AG04449 (cell line): ENCODE measurements around the gene NRG2.

Source experiments
- CTCF ChIA-PET: fragments of 350-600 bp; formaldehyde crosslinking; extraction: SDS; loops from one replicate; lab custom pipeline; 2021; ENCODE audit warnings: antibody characterized with exemption; lab: Yijun Ruan, JAX
- POLR2A ChIA-PET: fragments of 400-600, 350-600 bp; formaldehyde crosslinking; extraction: SDS; loops from one replicate; lab custom pipeline; 2020; ENCODE audit warnings: antibody characterized with exemption, inconsistent platforms; lab: Yijun Ruan, JAX
- DNase-seq: peaks from one replicate; pipeline ENCODE4 v3.0.0-alpha.2; 2010; ENCODE audit warnings: low read depth, low spot score
- H3K4me3 ChIP-seq: 2 replicates; pipeline ENCODE4 v1.5.1; 2011; ENCODE audit warnings: low read depth, mild to moderate bottlenecking, control low read depth, low read length
- CTCF ChIP-seq: IDR thresholded peaks from one replicate; pipeline ENCODE4 v1.5.1; 2011; ENCODE audit warnings: mild to moderate bottlenecking, moderate library complexity, low read length, control low read depth, inconsistent platforms; ENCODE audit not compliant: insufficient read depth; ENCODE audit errors: missing control alignments

The NRG2 gene

GRCh38 chr5:139888370-139888769 is 154.7 kb downstream of the NRG2 start:
- no peak for DNase-seq
- POLR2A ChIA-PET, result no interaction called here
- CTCF ChIA-PET, result interaction anchor here (0.7 to 1.5 kb wide), 3 partner anchors 11 to 25 kb away, joined by 3 read pairs; no protein-coding TSS in a partner anchor
- H3K4me3 ChIP-seq, result no peak overlapping the region
- TF ChIP-seq CTCF, result no peak

GRCh38 chr5:139886213-139886612 is 156.9 kb downstream of the NRG2 start:
- ChIA-PET CTCF (no interaction called here), POLR2A (no interaction called here)
- DNase-seq, result no peak
- no peak overlapping the region for H3K4me3 ChIP-seq
- TF ChIP-seq CTCF, result no peak

GRCh38 chr5:139885857-139886208 is 157.3 kb downstream of the NRG2 start:
- CTCF ChIA-PET, result interaction anchor here (0.6 kb wide), 1 partner anchor 84 kb away, joined by 3 read pairs; no protein-coding TSS in a partner anchor
- no peak for DNase-seq
- no peak for TF ChIP-seq CTCF
- H3K4me3 ChIP-seq, result no peak overlapping the region
- POLR2A ChIA-PET, result no interaction called here

GRCh38 chr5:139885172-139885856 is 157.8 kb downstream of the NRG2 start:
- DNase-seq, result no peak
- CTCF ChIA-PET, result interaction anchor here (0.6 kb wide), 1 partner anchor 84 kb away, joined by 3 read pairs; no protein-coding TSS in a partner anchor
- TF ChIP-seq CTCF, result no peak
- no peak overlapping the region for H3K4me3 ChIP-seq
- POLR2A ChIA-PET, result no interaction called here

- TF ChIP-seq CTCF, result no peak
- no peak overlapping the region for H3K4me3 ChIP-seq
- no peak for DNase-seq
- CTCF ChIA-PET, result no interaction called here
- POLR2A ChIA-PET, result no interaction called here
Measured at GRCh38 chr5:139884734-139885133, 158.4 kb downstream of the NRG2 start.

- DNase-seq, result no peak
- TF ChIP-seq CTCF, result no peak
- ChIA-PET POLR2A (no interaction called here), CTCF (no interaction called here)
- no peak overlapping the region for H3K4me3 ChIP-seq
Measured at GRCh38 chr5:139884144-139884543, 159.0 kb downstream of the NRG2 start.
